Measurements from ENCODE around the gene ACP1.
A peak's percentile ranks its signal among the peaks of the same experiment; 100 is the strongest.

The ACP1 gene

DNA sequence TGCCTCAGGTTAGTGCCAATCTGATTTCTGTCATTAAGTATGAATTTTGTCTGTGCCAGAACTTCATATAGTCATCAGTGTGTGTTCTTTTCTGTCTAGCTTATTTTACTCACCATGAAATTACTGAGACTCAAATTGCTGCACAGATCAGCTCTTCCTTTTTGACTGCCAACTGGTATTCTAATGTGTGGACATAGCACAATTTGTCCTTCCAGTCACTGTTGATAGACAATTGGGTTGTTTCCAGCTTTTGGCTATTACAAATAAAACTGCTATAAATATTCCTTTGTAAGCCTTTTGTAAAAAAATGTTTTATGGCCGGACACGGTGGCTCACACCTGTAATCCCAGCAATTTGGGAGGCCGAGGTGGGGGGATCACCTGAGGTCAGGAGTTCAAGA lies 8.7 kb upstream of the ACP1 start:
- DNase-seq = no peak

DNA sequence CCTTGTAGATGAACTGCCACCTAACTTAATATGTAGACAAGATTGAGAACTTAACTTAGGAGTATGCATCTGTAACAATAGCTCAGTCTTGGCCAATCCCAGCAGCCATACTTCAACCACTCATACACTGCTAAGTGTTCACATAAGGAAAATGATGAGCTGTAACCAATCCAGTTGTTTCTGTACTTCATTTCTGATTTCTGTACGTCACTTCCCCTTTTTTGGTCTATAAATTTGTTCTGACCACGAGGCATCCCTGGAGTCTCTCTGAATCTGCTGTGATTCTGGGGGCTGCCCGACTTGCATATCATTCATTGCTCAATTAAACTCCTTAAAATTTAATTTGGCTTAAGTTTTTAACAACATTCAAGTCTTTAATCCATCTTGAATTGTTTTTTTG lies 7.3 kb upstream of the ACP1 start:
- no peak for DNase-seq

DNA sequence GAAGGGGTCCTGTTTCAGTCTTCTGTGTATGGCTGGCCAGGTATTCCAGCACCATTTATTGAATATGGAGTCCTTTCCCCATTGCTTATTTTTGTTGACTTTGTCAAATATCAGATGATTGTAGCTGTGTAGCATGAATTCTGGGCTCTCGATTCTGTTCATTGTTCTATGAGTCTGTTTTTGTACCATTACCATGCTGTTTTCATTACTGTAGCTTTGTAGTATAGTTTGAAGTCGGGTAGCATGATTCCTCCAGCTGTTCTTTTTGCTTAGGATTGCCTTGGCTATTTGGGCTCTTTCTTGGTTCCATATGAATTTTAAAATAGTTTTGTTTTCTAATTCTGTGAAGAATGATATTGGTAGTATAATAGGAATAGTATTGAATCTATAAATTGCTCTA lies 6.9 kb upstream of the ACP1 start:
- no peak for DNase-seq

DNA sequence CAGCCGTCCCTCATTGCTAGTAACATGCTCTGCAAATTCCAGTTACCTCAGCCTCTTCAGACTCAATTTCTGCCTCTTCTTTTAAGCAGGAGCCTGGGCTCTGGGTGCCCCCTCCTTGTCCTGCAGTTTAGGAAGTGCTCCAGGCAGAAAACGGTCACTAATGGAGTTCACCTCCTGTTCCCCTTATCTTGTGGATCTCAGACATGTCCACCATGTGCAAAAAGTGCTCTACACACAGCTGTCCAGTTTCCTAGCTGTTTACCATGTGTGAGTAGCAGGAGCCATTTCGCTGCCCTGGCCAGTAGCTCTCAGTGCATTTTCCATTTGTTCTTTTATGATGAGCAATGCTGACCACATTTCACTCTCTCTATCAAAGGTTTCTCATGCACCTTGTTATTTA lies 5.8 kb upstream of the ACP1 start:
- DNase-seq = no peak

DNA sequence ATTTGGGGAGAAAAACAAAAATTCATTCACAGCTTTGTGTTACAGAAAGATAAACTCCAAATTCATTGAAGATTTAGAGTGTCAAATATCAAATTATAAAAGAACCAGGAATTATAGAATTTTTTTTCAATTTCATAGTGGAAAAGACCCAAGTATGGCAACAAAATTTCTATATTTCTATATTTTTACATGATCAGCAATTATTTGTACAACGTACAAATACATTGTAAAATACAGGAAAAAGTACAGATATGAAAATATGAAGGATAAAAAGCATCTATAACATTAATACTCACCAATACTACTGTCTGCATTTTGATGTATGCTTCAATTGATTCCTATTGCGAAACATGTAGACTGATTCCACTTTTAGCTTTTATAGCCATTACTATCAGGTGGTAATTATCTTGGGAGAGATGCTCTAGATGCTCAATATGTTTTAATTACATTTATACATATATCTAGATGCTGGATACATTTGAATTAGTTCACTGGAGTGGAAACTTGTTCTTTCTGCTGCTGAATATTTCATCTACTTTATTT lies 4.9 kb upstream of the ACP1 start:
- DNase-seq = no peak

DNA sequence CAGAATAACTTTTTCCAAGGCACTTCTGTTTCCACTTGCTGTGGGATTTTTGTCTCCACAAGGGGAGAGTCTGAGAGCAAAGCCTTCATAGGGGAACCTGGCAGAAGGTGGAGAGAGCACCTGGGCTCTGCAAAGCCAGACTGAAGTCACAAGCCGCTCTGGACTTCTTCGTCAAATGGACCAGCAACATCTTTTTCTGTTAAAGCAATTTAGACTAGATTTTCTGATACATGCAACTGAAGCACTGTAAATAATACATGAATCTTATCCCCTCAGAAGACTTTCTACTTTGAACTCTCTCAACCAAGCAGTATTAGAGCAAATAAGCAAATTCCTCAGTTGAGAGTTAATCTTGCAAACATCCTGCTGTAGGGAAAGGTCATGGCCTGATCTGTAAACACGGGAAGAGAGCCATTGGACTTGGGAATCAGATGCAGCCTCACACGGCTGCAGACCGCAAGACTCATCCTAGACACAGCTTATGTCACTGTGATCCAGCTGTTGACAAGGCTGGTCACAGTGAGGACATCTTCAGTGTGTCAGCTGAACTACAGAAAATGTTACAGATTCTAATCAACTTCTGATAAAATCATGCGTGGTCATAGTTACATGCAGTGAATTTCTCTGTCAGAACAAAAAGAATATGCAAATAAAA lies 4.1 kb upstream of the ACP1 start:
- DNase-seq = no peak

DNA sequence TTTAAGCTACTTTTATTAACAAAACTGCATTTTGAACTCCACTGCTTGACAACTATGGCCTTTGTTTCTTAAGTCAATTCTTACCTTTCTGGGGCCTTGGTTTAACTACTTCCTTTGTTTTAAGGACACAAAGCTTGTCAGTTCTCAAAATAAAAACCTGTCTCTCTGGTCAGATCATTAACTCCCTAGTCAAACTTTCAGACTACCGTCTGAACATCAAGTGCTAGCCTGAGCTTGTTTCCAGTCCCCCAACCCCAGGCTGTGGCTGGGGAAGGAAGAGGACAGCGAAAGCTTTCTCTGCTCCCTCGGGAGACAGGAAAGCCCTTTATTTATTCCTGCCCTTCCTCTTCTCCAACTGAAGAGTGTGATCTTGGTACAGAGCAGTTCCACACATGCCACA lies 2.6 kb upstream of the ACP1 start:
- no peak for DNase-seq

DNA sequence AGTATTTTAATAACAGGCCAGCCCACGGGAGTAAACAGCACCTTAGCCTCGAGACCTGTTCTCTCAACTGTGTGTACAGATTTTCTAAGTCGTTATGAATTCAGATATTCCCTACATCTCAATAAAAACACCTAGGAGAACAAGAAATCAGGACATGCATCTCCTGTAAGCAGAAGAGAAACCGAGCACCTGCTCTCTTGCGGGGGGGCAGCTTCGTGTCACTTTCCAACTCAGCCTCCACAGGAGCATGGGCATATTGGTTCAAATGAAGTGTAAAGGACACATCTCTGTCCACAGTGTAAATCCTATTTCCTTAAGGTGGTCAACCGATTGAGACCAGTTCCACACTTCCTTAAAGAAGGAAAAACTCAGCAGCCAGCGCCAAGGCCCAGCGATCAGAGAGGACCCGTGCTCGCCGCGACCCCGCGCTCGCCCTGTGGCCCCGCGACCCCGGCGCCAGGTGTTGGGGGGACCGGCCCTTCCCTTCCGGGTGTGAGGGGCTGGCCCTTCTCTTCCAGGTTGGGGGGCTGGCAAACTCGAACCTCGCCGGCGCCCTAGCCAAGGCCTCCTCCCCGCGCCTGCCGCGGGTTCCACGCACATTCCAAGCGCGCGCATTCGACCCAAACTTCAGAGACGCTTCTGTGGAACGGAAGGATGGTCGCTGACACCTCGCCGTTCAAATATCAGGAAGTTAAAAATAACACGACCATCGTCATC lies 1.6 kb upstream of the ACP1 start:
- DNase-seq = no peak

DNA sequence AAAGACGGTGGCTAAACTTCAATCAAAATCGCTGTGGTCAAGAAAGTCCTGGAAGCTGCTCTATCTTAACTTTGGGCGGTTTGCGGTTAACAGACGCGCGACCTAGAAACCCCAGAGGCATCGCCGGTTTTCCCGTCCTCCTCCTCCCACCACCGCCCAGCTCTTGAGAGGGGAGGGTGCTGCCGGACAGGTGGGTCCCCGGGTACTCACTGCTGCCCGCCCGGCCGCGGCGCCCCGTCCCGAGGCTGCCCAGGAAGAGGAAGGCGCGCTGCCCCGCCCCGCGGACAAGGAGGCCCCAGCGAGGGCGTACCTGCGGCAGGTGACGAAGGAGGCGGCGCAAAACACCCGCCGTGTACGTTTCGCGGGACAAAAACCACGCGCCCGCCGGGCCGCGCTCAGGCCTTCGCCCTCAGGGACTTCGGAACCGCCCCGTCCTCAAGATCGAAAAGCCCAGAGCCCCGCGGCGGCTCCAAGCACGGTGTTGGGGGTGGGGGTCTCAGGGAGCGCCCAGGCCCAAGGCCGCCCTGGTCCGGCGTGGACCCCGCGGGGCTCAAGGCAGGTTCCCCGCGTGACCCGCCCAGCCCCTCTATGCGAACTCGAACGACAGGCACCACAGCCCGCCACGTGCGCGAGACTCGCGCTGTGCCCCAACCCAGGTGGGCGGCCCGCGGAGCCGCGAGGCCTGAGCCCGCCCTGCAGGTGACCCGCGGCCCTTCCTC lies 814 bp upstream of the ACP1 start, which contains the start of gene SH3YL1:
TSS of gene SH3YL1 (minus strand) at position 259 of the 719 bp plus-strand sequence. CDS start at position 211, 48 bp downstream.
- DNase-seq = peak; percentile 10 to 39 (median 25)

DNA sequence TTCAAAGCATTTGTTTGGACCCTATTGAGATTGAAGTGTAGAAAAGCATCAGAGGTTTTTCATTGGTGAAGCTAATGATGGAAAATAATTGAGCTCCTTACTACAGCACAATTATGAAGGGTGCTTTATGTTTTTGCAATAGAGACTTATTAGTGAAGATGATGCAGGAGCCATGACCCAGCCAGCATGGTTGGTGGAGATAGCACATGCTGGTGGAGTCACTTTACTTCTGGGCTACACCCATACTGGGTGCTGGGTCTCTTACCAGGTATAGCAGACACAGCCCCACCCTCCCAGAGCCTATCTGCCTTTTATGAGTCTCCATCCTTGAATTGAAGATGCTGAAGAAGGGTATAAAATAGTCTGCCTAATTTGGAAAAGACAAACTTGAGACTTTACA lies 3.6 kb downstream of the ACP1 start:
- no peak for DNase-seq

DNA sequence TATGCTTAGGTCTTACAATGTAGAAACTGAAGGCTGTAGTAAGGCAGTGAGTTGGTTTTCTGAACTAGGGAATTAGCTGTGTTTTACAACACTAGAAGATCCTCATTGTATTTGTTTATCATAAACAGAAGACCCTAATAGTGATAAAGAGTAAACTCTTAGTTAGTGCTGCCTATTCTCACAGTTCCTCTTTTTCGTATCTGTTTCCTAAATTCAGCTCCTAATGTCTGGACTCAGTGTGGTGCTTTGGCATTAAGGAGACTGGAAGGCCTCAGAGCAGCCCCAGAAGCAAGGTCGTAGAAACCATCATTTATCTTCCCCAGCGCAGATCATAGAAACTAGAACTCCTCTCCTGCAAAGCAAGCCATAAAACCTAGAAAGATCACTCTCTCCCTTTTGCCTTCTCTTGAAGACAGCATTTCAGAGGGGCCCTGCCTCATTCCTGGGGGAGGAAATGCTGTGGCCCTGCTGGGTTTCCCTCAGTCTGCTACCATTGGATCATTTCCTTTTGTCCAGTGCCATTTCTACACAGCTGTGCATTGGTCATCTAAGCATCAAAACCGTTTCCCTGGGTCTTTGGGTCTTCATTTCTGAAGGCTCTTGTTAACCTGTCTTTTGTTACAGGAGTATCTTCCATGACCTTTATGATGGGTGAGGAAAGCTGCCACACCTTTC lies 4.7 kb downstream of the ACP1 start:
- no peak for DNase-seq

DNA sequence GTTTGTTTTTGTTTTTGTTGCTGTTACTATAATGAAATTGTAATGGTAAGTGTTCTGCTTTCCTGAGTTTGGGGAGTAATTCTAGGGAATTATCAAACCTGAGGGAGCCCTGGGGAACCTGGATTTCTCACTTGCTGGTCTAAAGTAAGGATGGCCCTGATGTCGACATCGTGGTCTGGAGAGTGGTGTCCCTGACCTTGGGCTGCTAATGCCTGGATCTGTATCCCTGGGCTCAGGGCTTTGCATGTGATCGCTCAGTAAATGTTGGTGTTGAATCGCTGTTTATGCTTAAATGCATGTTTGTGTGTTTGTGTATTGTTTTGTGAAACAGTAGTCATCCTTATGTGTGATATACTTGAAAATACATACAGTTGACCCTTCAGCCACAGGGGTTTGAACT lies 6.1 kb downstream of the ACP1 start:
- DNase-seq = no peak

DNA sequence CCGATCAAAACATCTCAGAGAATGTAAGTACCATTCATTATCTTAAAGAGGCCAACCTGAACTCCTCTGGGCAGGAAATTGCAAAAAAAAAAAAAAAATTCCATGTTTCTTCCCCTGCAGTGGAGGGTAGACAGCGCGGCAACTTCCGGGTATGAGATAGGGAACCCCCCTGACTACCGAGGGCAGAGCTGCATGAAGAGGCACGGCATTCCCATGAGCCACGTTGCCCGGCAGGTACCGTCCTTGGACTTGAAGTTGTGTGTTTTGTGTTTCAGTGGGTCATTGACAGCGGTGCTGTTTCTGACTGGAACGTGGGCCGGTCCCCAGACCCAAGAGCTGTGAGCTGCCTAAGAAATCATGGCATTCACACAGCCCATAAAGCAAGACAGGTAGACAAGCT lies 7.2 kb downstream of the ACP1 start:
- no peak for DNase-seq

DNA sequence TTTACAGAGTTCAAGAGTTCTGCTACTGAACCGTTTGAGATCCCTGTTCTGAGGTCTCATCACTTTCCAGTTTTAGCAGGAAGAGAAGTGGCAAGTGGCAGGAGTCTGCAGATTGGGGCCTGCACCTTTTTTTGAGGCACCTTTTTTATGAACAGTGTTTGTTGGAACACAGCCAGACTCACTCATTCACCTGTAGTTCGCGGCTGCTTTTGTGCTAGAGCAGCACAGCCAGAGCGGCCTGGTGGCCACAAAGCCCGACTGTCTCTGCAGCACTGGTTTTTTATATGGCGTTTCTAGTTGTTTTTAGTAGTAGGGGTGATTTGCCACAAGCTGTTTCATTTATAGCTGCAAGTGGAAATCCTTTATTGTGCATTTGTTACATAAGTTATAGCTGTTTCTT lies 8.6 kb downstream of the ACP1 start:
- DNase-seq = no peak

DNA sequence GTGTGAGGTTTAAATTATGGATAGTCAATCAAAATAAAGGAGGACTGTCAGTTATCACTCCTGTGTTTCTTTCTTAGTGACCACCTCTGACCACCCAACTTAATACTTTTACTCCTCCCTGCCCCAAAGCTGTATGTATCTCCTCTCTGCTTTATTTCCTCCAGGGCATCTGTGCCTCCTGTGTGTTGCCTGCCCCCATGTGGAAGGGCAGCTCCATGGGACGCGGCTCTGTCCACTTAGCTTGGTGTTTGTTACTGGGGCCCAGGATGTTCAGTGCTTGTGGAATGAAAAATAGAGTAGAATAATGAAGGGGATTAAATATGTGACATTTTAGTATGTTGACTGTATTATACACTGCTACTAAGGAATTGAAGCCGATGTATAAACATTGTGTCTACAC lies 9.8 kb downstream of the ACP1 start:
- DNase-seq = no peak

DNA sequence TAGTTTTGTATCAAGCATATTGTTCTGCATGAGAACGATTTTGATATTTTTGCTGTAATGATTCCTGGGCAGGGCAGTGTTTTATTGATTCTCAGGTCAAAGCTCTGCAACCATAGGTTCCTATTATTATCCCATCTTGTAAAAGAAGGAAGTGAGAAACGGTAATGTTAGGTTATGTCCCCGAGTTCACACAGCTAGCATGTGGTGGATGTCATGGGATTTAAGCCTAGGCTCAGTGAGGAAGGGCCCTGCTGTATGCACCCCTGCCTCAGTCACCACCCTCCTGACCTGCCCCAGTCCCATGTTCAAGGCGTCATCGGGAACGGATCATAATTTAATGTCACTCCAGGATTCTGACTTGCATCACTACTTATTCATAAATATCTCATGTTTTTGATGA lies 10.7 kb downstream of the ACP1 start:
- no peak for DNase-seq

DNA sequence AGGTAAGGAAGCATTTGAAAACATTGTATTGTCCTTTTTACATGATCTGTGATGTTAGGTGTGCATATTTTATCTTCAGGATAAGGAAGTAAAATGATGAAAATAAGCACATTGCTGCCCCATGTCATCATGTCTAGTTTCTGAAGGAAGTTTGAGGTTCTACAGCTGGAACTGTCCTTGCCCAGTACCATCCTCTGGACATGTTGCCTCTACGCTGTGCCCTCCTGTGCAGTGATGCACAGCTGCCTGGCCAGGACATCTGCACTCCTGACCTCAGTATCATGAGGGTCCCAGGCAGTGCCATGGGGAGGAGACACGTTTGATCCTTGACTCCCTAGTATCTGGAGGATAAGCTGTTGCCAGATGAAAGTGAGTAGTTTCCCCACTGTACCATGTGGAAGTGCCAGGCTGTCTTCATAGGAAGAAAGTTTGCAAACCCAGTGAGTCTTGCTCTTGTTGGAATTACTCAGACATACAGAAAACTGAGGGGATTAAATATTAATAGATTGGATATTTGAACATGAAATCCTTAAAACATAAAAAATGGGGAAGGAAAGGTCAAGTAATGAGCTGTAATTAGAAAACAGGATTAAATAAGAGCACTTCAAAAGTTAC lies 13.7 kb downstream of the ACP1 start:
- DNase-seq = no peak

DNA sequence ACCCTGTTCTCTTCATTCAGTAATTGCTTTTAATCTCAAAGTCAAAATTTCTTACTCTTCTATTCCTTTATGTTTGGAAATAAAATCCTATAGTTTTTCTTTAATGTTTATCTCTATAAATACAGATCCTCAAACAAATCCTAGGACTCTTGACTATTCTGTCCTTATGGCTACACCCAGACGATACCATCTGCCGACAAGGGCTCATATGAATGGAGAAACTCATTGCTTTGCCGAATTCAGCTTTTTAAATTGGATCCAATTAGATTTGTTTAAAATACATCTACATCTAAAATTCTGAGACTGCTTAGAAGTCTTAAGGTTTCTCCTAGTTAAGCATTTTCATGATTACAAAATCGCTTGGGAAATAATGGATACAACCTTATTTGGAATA lies 14.2 kb downstream of the ACP1 start:
- DNase-seq = no peak

DNA sequence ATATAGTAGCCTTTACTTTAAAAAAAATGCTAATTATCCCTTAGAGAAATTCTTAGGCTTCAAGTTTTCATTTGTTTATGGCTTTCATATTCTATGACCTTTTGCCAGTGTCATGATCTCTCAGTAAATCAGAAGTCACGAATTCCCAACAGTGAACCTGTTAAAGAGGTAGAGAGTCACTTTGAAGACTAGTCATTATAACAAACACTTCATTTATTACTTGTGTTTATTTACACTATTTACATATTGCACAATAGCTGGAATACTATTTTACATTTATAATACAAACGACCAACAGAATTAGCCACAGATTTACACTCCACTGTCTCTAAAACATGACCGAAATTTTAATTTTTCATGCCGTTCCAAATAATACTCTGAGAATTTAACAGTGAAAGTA lies 14.6 kb downstream of the ACP1 start:
- DNase-seq = no peak

DNA sequence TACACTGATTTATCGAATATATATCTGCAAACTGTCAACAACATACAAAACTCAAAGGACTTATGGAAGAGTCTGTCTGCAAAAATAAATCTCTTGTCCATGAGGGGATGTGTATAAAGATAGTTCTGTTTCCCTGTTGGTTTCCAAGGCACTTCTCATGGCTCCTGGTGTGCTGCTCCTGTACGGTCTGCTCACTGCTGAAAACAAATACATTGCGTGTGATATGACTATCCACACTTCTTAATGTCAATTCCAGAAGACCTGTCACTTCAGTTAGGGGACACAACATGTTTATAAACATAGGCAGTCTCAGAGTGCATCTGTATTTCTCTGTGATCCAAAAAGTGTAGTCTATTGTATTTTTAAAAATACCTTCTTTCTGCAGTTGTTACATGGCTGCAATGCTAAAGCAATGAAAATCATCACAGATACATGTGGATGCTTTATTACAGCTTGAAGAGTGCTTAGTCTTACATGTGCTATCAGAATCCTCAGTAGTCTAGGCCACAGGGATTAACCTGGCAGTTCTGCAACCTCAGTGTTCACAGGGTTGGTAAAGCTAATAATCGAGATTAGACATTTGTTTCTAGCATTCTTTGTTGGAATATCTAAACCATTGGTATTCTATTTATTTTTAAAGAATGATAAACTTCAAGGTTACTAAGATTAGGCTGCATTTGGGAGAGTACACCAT lies 15.4 kb downstream of the ACP1 start:
- DNase-seq = no peak

DNA sequence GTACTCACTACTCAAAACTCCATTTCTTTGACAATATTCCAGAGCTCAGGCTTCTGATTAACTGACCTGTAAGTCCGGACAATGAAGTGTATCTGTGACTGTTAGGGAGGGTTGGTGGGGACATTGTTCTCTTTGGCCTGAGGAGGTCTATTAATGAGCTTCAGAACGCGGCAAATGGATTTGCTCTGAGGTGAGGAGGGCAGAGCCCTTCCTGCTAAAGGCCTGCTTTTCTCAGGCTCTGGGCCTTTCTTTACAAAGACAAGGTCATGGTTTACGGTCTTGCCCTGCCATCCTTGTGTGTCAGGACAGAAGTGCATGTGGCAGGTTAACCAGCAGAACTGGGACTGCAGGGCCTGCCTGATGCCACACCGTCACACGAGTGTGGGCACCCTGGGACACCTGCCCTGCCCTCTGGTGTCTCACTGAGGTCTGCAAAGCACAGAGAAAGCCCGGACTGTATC lies 15.9 kb downstream of the ACP1 start:
- no peak for DNase-seq

DNA sequence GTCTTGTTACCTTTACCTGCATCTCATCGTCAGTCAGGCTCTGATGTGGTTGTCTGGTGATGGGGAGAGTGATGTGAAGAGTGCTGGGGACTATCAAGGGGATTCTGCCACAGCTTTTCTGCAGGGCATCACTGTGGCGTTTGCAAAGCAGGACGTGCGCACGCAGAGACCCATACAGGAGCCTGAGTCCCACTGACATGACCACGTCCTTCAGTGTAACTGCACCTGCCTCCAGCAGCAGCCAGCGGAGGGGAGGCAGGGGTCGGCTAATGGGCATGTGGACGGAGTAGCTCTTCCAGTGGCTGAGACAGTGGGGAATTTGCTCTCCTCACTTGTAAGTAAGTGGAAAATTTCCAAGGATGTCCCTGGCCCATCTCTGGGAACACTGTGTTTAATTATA lies 16.6 kb downstream of the ACP1 start:
- no peak for DNase-seq
